ENCODE data around the gene TRABD2A.

DNA sequence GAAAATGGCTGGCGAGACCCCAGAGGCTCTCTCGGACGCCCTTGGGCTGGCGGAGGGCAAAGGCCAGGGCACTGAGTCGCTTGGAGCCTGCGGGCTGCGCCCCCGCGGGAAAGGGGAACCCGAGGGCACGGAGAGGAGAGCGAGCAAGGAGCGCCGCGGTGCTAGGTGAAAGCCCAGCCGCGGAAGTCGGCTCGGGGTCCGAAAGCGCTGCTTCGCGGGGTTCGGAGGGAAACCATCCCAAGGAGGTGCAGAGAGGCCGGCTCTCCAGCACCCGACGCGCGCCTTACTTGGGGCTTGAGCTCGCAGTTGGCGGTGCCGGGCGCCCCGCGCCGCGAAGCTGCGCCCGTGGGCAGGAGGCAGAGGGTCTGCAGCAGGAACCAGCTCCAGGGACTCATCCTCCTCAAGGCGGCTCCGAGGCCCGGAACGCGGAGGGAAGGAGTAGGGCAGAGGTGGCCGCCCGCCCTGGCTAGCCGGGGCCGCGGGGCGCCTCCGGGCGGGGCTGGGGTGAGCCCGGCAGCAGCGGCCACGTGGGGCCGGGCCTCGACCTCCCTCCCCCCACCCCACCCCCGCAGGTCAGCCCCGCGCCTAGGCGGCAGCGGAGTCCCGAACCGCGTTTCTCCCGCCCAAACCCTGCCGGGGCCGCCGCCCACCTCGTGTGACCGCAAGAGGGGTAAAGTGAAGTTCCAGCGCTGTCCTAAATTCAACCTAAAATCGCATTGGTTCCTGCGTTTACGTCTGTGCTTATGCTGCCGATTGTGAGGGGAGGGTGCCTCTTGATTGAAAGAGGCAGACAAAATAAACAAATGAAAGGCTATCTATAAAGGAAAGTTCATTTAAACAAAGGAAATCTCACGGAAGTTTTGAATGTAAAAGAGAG is at the start of gene TRABD2A:
- TF ChIP-seq TAF1 (conservative IDR thresholded peaks at IDR 0.05), result no peak
- TF ChIP-seq, protein P1, sequence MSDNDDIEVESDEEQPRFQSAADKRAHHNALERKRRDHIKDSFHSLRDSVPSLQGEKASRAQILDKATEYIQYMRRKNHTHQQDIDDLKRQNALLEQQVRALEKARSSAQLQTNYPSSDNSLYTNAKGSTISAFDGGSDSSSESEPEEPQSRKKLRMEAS (IDR thresholded peaks at IDR 0.05), result no peak
- TF ChIP-seq YY1 (IDR thresholded peaks at IDR 0.05), result no peak
- TF ChIP-seq NR2F2 (IDR thresholded peaks at IDR 0.05), result no peak
- no peak for TF ChIP-seq SP1 (IDR thresholded peaks at IDR 0.05)
- TF ChIP-seq JUND (IDR thresholded peaks at IDR 0.05), result no peak
- no peak for TF ChIP-seq GABPA (IDR thresholded peaks at IDR 0.05 in 1 of 2, conservative IDR thresholded peaks at IDR 0.05 in 1 of 2)
- TF ChIP-seq RAD21 (IDR thresholded peaks at IDR 0.05), result no peak
- TF ChIP-seq, protein P2, sequence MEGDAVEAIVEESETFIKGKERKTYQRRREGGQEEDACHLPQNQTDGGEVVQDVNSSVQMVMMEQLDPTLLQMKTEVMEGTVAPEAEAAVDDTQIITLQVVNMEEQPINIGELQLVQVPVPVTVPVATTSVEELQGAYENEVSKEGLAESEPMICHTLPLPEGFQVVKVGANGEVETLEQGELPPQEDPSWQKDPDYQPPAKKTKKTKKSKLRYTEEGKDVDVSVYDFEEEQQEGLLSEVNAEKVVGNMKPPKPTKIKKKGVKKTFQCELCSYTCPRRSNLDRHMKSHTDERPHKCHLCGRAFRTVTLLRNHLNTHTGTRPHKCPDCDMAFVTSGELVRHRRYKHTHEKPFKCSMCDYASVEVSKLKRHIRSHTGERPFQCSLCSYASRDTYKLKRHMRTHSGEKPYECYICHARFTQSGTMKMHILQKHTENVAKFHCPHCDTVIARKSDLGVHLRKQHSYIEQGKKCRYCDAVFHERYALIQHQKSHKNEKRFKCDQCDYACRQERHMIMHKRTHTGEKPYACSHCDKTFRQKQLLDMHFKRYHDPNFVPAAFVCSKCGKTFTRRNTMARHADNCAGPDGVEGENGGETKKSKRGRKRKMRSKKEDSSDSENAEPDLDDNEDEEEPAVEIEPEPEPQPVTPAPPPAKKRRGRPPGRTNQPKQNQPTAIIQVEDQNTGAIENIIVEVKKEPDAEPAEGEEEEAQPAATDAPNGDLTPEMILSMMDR (IDR thresholded peaks at IDR 0.05; ENCODE audit: low read depth, low read length, missing input control), result no peak
- TF ChIP-seq FOXA1 (IDR thresholded peaks at IDR 0.05), result no peak
- TF ChIP-seq RXRA (IDR thresholded peaks at IDR 0.05), result no peak
- TF ChIP-seq, protein P3, sequence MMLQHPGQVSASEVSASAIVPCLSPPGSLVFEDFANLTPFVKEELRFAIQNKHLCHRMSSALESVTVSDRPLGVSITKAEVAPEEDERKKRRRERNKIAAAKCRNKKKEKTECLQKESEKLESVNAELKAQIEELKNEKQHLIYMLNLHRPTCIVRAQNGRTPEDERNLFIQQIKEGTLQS (IDR thresholded peaks at IDR 0.05), result no peak
- no peak for TF ChIP-seq EGR1 (IDR thresholded peaks at IDR 0.05; ENCODE audit: low read depth in 2 of 2)
- TF ChIP-seq, protein P4, sequence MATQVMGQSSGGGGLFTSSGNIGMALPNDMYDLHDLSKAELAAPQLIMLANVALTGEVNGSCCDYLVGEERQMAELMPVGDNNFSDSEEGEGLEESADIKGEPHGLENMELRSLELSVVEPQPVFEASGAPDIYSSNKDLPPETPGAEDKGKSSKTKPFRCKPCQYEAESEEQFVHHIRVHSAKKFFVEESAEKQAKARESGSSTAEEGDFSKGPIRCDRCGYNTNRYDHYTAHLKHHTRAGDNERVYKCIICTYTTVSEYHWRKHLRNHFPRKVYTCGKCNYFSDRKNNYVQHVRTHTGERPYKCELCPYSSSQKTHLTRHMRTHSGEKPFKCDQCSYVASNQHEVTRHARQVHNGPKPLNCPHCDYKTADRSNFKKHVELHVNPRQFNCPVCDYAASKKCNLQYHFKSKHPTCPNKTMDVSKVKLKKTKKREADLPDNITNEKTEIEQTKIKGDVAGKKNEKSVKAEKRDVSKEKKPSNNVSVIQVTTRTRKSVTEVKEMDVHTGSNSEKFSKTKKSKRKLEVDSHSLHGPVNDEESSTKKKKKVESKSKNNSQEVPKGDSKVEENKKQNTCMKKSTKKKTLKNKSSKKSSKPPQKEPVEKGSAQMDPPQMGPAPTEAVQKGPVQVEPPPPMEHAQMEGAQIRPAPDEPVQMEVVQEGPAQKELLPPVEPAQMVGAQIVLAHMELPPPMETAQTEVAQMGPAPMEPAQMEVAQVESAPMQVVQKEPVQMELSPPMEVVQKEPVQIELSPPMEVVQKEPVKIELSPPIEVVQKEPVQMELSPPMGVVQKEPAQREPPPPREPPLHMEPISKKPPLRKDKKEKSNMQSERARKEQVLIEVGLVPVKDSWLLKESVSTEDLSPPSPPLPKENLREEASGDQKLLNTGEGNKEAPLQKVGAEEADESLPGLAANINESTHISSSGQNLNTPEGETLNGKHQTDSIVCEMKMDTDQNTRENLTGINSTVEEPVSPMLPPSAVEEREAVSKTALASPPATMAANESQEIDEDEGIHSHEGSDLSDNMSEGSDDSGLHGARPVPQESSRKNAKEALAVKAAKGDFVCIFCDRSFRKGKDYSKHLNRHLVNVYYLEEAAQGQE (IDR thresholded peaks at IDR 0.05), result no peak

Measured in liver (tissue), 3 donors.